GM19467 (cell line): ENCODE data around the gene CDK18.
"Not testable (repeated sequence)": the region's sequence is repeated elsewhere in the genome, so short reads cannot be mapped to it uniquely, and the experiment has no call there.

Source experiments
- ATAC-seq: cut with Tn5 transposase; IDR thresholded peaks from one replicate; pipeline ENCODE4 v1.9.1; 2021; ENCODE audit warnings: mild to moderate bottlenecking, moderate library complexity; ENCODE audit not compliant: unreplicated experiment

Gene CDK18

GRCh38 chr1:205480349-205480985 is 24.0 kb upstream of the CDK18 start:
- ATAC-seq: peak; percentile 47

- ATAC-seq: no peak
Observed at GRCh38 chr1:205481218-205481617, 23.3 kb upstream of the CDK18 start.

GRCh38 chr1:205481629-205482151 is 22.8 kb upstream of the CDK18 start:
- no peak for ATAC-seq

GRCh38 chr1:205482587-205482986 is 21.9 kb upstream of the CDK18 start:
- not testable (repeated sequence) for ATAC-seq

- no peak for ATAC-seq
Observed at GRCh38 chr1:205483372-205483771, 21.1 kb upstream of the CDK18 start.

- ATAC-seq: peak; percentile 64
Observed at GRCh38 chr1:205484985-205485967, 19.2 kb upstream of the CDK18 start.

GRCh38 chr1:205486258-205486657 is 18.2 kb upstream of the CDK18 start:
- no peak for ATAC-seq

- ATAC-seq: no peak
Observed at GRCh38 chr1:205488074-205488723, 16.3 kb upstream of the CDK18 start.

GRCh38 chr1:205491794-205492193 is 12.7 kb upstream of the CDK18 start:
- no peak for ATAC-seq

GRCh38 chr1:205492201-205492667 is 12.2 kb upstream of the CDK18 start:
- no peak for ATAC-seq

GRCh38 chr1:205492774-205493173 is 11.7 kb upstream of the CDK18 start:
- ATAC-seq: no peak

- ATAC-seq: no peak
Observed at GRCh38 chr1:205493241-205494085, 11.0 kb upstream of the CDK18 start.

GRCh38 chr1:205494115-205494514 is 10.4 kb upstream of the CDK18 start:
- ATAC-seq: no peak

- ATAC-seq: no peak
Observed at GRCh38 chr1:205495237-205495823, 9.1 kb upstream of the CDK18 start.

GRCh38 chr1:205496661-205497060 is 7.8 kb upstream of the CDK18 start:
- no peak for ATAC-seq

GRCh38 chr1:205497351-205497750 is 7.1 kb upstream of the CDK18 start:
- no peak for ATAC-seq

GRCh38 chr1:205499789-205500188 is 4.7 kb upstream of the CDK18 start:
- no peak for ATAC-seq

- ATAC-seq: no peak
Observed at GRCh38 chr1:205500240-205501233, 3.9 kb upstream of the CDK18 start.
